ENCODE measurements around the gene SERINC2. TPM values are rescaled to one million over a fixed set of nuclear protein-coding genes. Genes with fewer than 3 reads are reported as not detected.

SERINC2 gene
- total and polyA plus RNA-seq, 10 of the 15 experiments (the other 5 are each of a cell fraction or from before 2014, with no cell fraction given): 0.02 to 9.4 (median 0.50) TPM

DNA sequence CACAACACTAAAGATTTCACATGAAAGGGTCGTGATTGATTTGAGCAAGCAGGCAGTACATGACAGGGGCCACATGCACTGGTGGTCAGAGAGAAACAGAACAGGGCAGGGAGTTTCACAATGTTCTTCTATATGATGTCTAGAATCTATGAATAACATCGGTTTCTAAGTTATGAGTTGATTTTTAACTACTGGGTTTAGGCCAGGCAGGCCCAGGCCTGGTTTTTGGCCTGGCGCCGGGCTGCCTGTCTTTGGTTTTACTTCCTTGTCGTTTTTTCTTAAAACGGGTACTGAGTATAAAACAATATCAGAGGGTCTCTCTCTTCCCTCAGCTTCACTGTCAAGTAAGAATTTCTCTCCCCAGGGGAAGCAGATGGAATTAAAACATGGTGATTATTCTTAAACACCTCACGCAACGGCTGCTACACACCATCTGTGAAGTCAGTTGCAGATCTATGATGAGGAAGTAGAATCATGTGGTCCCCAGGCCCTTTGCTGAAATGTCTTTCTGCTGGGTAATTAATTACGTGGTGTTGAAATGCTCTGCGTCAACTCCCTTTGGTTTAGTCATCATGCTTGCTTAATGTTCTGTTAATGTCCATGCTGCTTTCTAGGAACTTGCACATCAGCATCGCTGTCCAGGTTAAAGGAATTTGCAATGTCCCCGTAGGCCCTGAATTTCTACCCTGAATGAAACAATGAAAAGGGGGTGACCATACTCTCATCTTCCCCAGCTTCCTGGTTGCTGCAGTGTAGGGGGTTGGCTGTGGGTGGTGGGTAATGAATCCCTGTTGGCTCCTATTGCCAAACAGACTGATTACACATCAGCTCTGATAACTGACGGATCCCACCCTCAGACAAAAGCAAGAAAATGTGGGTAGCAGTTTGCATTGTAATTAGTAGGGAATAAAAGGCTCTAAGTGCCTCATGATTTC, 70.3 kb downstream of the SERINC2 start (continued):
- TF ChIP-seq, protein P1, sequence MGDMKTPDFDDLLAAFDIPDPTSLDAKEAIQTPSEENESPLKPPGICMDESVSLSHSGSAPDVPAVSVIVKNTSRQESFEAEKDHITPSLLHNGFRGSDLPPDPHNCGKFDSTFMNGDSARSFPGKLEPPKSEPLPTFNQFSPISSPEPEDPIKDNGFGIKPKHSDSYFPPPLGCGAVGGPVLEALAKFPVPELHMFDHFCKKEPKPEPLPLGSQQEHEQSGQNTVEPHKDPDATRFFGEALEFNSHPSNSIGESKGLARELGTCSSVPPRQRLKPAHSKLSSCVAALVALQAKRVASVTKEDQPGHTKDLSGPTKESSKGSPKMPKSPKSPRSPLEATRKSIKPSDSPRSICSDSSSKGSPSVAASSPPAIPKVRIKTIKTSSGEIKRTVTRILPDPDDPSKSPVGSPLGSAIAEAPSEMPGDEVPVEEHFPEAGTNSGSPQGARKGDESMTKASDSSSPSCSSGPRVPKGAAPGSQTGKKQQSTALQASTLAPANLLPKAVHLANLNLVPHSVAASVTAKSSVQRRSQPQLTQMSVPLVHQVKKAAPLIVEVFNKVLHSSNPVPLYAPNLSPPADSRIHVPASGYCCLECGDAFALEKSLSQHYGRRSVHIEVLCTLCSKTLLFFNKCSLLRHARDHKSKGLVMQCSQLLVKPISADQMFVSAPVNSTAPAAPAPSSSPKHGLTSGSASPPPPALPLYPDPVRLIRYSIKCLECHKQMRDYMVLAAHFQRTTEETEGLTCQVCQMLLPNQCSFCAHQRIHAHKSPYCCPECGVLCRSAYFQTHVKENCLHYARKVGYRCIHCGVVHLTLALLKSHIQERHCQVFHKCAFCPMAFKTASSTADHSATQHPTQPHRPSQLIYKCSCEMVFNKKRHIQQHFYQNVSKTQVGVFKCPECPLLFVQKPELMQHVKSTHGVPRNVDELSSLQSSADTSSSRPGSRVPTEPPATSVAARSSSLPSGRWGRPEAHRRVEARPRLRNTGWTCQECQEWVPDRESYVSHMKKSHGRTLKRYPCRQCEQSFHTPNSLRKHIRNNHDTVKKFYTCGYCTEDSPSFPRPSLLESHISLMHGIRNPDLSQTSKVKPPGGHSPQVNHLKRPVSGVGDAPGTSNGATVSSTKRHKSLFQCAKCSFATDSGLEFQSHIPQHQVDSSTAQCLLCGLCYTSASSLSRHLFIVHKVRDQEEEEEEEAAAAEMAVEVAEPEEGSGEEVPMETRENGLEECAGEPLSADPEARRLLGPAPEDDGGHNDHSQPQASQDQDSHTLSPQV (IDR thresholded peaks at IDR 0.05): peak; percentile 95
- no peak for TF ChIP-seq POU2F2 (IDR thresholded peaks at IDR 0.05; ENCODE audit: borderline replicate concordance, low read depth, low read length)
- TF ChIP-seq GATAD2B (conservative IDR thresholded peaks at IDR 0.05; ENCODE audit: low read depth): peak; percentile 38; the same call in 1 of the 2 replicates
- peak; percentile 52; the same call in 1 of the 2 replicates for TF ChIP-seq TCF12 (IDR thresholded peaks at IDR 0.05; ENCODE audit: low read depth, low read length)
- peak; percentile 83 for TF ChIP-seq NBN (IDR thresholded peaks at IDR 0.05)
- peak; percentile 91 for TF ChIP-seq SMAD1 (IDR thresholded peaks at IDR 0.05; ENCODE audit: low read depth, partially characterized antibody)
- 0 out of 2 replicates have a peak, but pooled peaks have one; percentile 4 for TF ChIP-seq BCL11A (IDR thresholded peaks at IDR 0.05; ENCODE audit: low read depth, low read length)

Other genes starting within 250 kb of the SERINC2 start
- gene NKAIN1, start 173.3 kb upstream of the SERINC2 start, total RNA-seq (2014; rRNA removed): not detected in 2 replicates
- gene NKAIN1, start 173.3 kb upstream of the SERINC2 start, total RNA-seq (2014; rRNA removed; fragmentation: Illumina TruSeq; extraction: Trizol): not detected in 2 replicates
- not detected in 2 replicates for gene NKAIN1, start 173.3 kb upstream of the SERINC2 start, total RNA-seq (2021)
- gene NKAIN1, start 173.3 kb upstream of the SERINC2 start, polyA plus RNA-seq (2011; rRNA removed): not detected in 2 replicates
- gene NKAIN1, start 173.3 kb upstream of the SERINC2 start, polyA plus RNA-seq (2014; fragmentation: Illumina TruSeq; extraction: Trizol): not detected in 2 replicates
- not detected for gene NKAIN1, start 173.3 kb upstream of the SERINC2 start, polyA plus RNA-seq (2014; fragmentation: Nextera tagmentation; extraction: Ambion mirVana)
- not detected in 2 replicates for gene NKAIN1, start 173.3 kb upstream of the SERINC2 start, polyA plus RNA-seq (2014; rRNA removed)
- not detected for gene NKAIN1, start 173.3 kb upstream of the SERINC2 start, polyA plus RNA-seq (2016; fragmentation: Nextera tagmentation; extraction: Ambion mirVana)
- 212 and 219 TPM in 2 replicates for gene SNRNP40, start 116.4 kb upstream of the SERINC2 start, total RNA-seq (2014; rRNA removed)
- gene SNRNP40, start 116.4 kb upstream of the SERINC2 start, total RNA-seq (2014; rRNA removed; fragmentation: Illumina TruSeq; extraction: Trizol): 108 and 116 TPM in 2 replicates
- gene SNRNP40, start 116.4 kb upstream of the SERINC2 start, total RNA-seq (2021): 103 and 104 TPM in 2 replicates
- 103 and 113 TPM in 2 replicates for gene SNRNP40, start 116.4 kb upstream of the SERINC2 start, polyA plus RNA-seq (2011; rRNA removed)
- gene SNRNP40, start 116.4 kb upstream of the SERINC2 start, polyA plus RNA-seq (2014; fragmentation: Illumina TruSeq; extraction: Trizol): 94.2 and 97.7 TPM in 2 replicates
- 10 to 100 TPM; 34.9 to 45.9 TPM for gene SNRNP40, start 116.4 kb upstream of the SERINC2 start, polyA plus RNA-seq (2014; fragmentation: Nextera tagmentation; extraction: Ambion mirVana)
- 141 and 144 TPM in 2 replicates for gene SNRNP40, start 116.4 kb upstream of the SERINC2 start, polyA plus RNA-seq (2014; rRNA removed)
- 100 to 1,000 TPM; 167 to 172 TPM for gene SNRNP40, start 116.4 kb upstream of the SERINC2 start, polyA plus RNA-seq (2016; fragmentation: Nextera tagmentation; extraction: Ambion mirVana)
- 22.3 and 25.4 TPM in 2 replicates for gene ZCCHC17, start 116.2 kb upstream of the SERINC2 start, total RNA-seq (2014; rRNA removed)
- 40.0 and 41.6 TPM in 2 replicates for gene ZCCHC17, start 116.2 kb upstream of the SERINC2 start, total RNA-seq (2014; rRNA removed; fragmentation: Illumina TruSeq; extraction: Trizol)
- gene ZCCHC17, start 116.2 kb upstream of the SERINC2 start, total RNA-seq (2021): 25.6 and 27.5 TPM in 2 replicates
- 43.8 and 54.1 TPM in 2 replicates for gene ZCCHC17, start 116.2 kb upstream of the SERINC2 start, polyA plus RNA-seq (2011; rRNA removed)
- 50.2 and 61.8 TPM in 2 replicates for gene ZCCHC17, start 116.2 kb upstream of the SERINC2 start, polyA plus RNA-seq (2014; fragmentation: Illumina TruSeq; extraction: Trizol)
- 10 to 100 TPM; 63.9 to 86.3 TPM for gene ZCCHC17, start 116.2 kb upstream of the SERINC2 start, polyA plus RNA-seq (2014; fragmentation: Nextera tagmentation; extraction: Ambion mirVana)
- 24.2 and 25.7 TPM in 2 replicates for gene ZCCHC17, start 116.2 kb upstream of the SERINC2 start, polyA plus RNA-seq (2014; rRNA removed)
- gene ZCCHC17, start 116.2 kb upstream of the SERINC2 start, polyA plus RNA-seq (2016; fragmentation: Nextera tagmentation; extraction: Ambion mirVana): 10 to 100 TPM; 62.7 to 68.7 TPM
- gene FABP3, start 40.1 kb upstream of the SERINC2 start, total RNA-seq (2014; rRNA removed): 0.33 and 0.62 TPM in 2 replicates
- 0.36 and 0.64 TPM in 2 replicates for gene FABP3, start 40.1 kb upstream of the SERINC2 start, total RNA-seq (2014; rRNA removed; fragmentation: Illumina TruSeq; extraction: Trizol)
- gene FABP3, start 40.1 kb upstream of the SERINC2 start, total RNA-seq (2021): 0.43 TPM in 1 of 2 replicates, not detected in the other
- 0.39 and 0.43 TPM in 2 replicates for gene FABP3, start 40.1 kb upstream of the SERINC2 start, polyA plus RNA-seq (2011; rRNA removed)
- gene FABP3, start 40.1 kb upstream of the SERINC2 start, polyA plus RNA-seq (2014; fragmentation: Illumina TruSeq; extraction: Trizol): 0.44 and 0.82 TPM in 2 replicates
- 1 to 10 TPM in 1 of 2 experiments, under 1 TPM in 1; 0.72 to 1.2 TPM for gene FABP3, start 40.1 kb upstream of the SERINC2 start, polyA plus RNA-seq (2014; fragmentation: Nextera tagmentation; extraction: Ambion mirVana)
- gene FABP3, start 40.1 kb upstream of the SERINC2 start, polyA plus RNA-seq (2014; rRNA removed): 0.59 and 1.1 TPM in 2 replicates
- 1 to 10 TPM in 1 of 2 experiments, not detected in 1; 1.1 TPM for gene FABP3, start 40.1 kb upstream of the SERINC2 start, polyA plus RNA-seq (2016; fragmentation: Nextera tagmentation; extraction: Ambion mirVana)
- gene TINAGL1, start 163.3 kb downstream of the SERINC2 start, total RNA-seq (2014; rRNA removed): 0.27 TPM in 1 of 2 replicates, not detected in the other
- gene TINAGL1, start 163.3 kb downstream of the SERINC2 start, total RNA-seq (2014; rRNA removed; fragmentation: Illumina TruSeq; extraction: Trizol): not detected in 2 replicates
- gene TINAGL1, start 163.3 kb downstream of the SERINC2 start, total RNA-seq (2021): 0.23 and 0.40 TPM in 2 replicates
- gene TINAGL1, start 163.3 kb downstream of the SERINC2 start, polyA plus RNA-seq (2011; rRNA removed): 0.36 and 0.49 TPM in 2 replicates
- gene TINAGL1, start 163.3 kb downstream of the SERINC2 start, polyA plus RNA-seq (2014; fragmentation: Illumina TruSeq; extraction: Trizol): not detected in 2 replicates
- gene TINAGL1, start 163.3 kb downstream of the SERINC2 start, polyA plus RNA-seq (2014; fragmentation: Nextera tagmentation; extraction: Ambion mirVana): not detected
- 0.04 TPM in 1 of 2 replicates, not detected in the other for gene TINAGL1, start 163.3 kb downstream of the SERINC2 start, polyA plus RNA-seq (2014; rRNA removed)
- gene TINAGL1, start 163.3 kb downstream of the SERINC2 start, polyA plus RNA-seq (2016; fragmentation: Nextera tagmentation; extraction: Ambion mirVana): under 1 TPM in 1 of 2 experiments, not detected in 1; 0.20 TPM
- gene HCRTR1, start 204.5 kb downstream of the SERINC2 start, total RNA-seq (2014; rRNA removed): 0.11 TPM in 1 of 2 replicates, not detected in the other
- gene HCRTR1, start 204.5 kb downstream of the SERINC2 start, total RNA-seq (2014; rRNA removed; fragmentation: Illumina TruSeq; extraction: Trizol): not detected in 2 replicates
- not detected in 2 replicates for gene HCRTR1, start 204.5 kb downstream of the SERINC2 start, total RNA-seq (2021)
- gene HCRTR1, start 204.5 kb downstream of the SERINC2 start, polyA plus RNA-seq (2011; rRNA removed): not detected in 2 replicates
- gene HCRTR1, start 204.5 kb downstream of the SERINC2 start, polyA plus RNA-seq (2014; fragmentation: Illumina TruSeq; extraction: Trizol): not detected in 2 replicates
- not detected for gene HCRTR1, start 204.5 kb downstream of the SERINC2 start, polyA plus RNA-seq (2014; fragmentation: Nextera tagmentation; extraction: Ambion mirVana)
- not detected in 2 replicates for gene HCRTR1, start 204.5 kb downstream of the SERINC2 start, polyA plus RNA-seq (2014; rRNA removed)
- not detected for gene HCRTR1, start 204.5 kb downstream of the SERINC2 start, polyA plus RNA-seq (2016; fragmentation: Nextera tagmentation; extraction: Ambion mirVana)
- 92.9 and 107 TPM in 2 replicates for gene PEF1, start 231.7 kb downstream of the SERINC2 start, total RNA-seq (2014; rRNA removed)
- gene PEF1, start 231.7 kb downstream of the SERINC2 start, total RNA-seq (2014; rRNA removed; fragmentation: Illumina TruSeq; extraction: Trizol): 46.3 and 46.4 TPM in 2 replicates
- 59.5 and 60.1 TPM in 2 replicates for gene PEF1, start 231.7 kb downstream of the SERINC2 start, total RNA-seq (2021)
- gene PEF1, start 231.7 kb downstream of the SERINC2 start, polyA plus RNA-seq (2011; rRNA removed): 61.3 and 100 TPM in 2 replicates
- gene PEF1, start 231.7 kb downstream of the SERINC2 start, polyA plus RNA-seq (2014; fragmentation: Illumina TruSeq; extraction: Trizol): 50.3 and 80.4 TPM in 2 replicates
- 10 to 100 TPM; 27.1 to 40.4 TPM for gene PEF1, start 231.7 kb downstream of the SERINC2 start, polyA plus RNA-seq (2014; fragmentation: Nextera tagmentation; extraction: Ambion mirVana)
- 92.2 and 95.5 TPM in 2 replicates for gene PEF1, start 231.7 kb downstream of the SERINC2 start, polyA plus RNA-seq (2014; rRNA removed)
- gene PEF1, start 231.7 kb downstream of the SERINC2 start, polyA plus RNA-seq (2016; fragmentation: Nextera tagmentation; extraction: Ambion mirVana): 10 to 100 TPM; 77.5 to 86.6 TPM